GM10248 (cell line): ENCODE measurements around the gene NUFIP2.

Experiments used
- CTCF ChIA-PET: fragments of 300-600 bp; sonication (Branson Sonifier 250); formaldehyde crosslinking; extraction: SDS; loops from one replicate; lab custom pipeline; 2021; ENCODE audit warnings: antibody characterized with exemption; lab: Yijun Ruan, JAX
- POLR2A ChIA-PET: fragments of 350-650 bp; sonication (Branson Sonifier 250); formaldehyde crosslinking; extraction: SDS; loops from one replicate; lab custom pipeline; 2020; ENCODE audit warnings: antibody characterized with exemption; lab: Yijun Ruan, JAX
- DNase-seq: peaks from one replicate; pipeline ENCODE4 v3.0.0; 2012; ENCODE audit errors: extremely low spot score
- TF ChIP-seq, protein P1 (sequence below): IDR thresholded peaks from 2 replicates; pipeline ENCODE4 v1.5.1; 2012; ENCODE audit warnings: mild to moderate bottlenecking, low read depth; ENCODE audit errors: extremely low read depth, missing control alignments, control extremely low read depth

NUFIP2 gene

GRCh38 chr17:29257756-29258155 is 36.2 kb downstream of the NUFIP2 start:
- TF ChIP-seq, protein P1, sequence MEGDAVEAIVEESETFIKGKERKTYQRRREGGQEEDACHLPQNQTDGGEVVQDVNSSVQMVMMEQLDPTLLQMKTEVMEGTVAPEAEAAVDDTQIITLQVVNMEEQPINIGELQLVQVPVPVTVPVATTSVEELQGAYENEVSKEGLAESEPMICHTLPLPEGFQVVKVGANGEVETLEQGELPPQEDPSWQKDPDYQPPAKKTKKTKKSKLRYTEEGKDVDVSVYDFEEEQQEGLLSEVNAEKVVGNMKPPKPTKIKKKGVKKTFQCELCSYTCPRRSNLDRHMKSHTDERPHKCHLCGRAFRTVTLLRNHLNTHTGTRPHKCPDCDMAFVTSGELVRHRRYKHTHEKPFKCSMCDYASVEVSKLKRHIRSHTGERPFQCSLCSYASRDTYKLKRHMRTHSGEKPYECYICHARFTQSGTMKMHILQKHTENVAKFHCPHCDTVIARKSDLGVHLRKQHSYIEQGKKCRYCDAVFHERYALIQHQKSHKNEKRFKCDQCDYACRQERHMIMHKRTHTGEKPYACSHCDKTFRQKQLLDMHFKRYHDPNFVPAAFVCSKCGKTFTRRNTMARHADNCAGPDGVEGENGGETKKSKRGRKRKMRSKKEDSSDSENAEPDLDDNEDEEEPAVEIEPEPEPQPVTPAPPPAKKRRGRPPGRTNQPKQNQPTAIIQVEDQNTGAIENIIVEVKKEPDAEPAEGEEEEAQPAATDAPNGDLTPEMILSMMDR: no peak
- CTCF ChIA-PET: interaction anchor here (0.8 to 4.3 kb wide), 7 partner anchors 8 to 112 kb away, joined by 3 to 25 read pairs (median 5); partner anchors contain the start of gene MYO18A
- POLR2A ChIA-PET: no interaction called here

DNA sequence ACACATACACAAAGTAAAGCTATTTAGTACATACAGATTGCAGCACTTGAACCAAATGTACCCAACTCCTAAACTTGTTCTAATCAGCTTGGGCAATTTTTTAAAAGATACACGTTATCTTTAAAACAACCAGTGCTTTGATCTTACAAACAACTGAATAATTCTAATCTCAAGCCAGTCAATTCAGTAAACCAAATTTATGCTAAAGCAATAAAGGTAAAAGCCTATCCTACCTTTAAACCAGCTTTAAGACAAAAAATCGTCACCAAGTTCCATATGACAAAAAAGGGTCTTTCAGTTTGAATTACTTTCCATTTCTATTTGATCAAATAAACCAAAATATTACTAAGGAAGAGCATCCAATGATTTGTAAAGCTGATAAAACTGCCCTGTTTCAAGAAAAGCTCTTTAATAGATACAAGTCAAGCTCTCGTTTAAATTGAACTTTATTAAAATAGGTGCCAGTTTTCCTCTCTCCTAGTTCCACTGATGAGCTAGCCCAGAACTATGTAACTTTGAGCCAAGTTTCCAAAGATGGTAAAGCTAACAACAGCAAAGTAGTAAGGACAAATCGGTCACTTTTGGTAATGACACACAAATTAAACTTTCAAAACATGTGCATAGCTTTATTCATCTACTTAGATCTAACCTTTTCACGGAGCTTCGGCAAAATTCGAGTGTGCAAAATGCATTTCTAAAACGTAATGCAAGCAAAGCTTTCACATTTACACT is 37.0 kb downstream of the NUFIP2 start:
- ChIA-PET POLR2A (interaction anchor here (0.5 to 0.7 kb wide), 2 partner anchors 24 to 131 kb away, joined by 3 read pairs; no protein-coding TSS in a partner anchor), CTCF (interaction anchor here (0.7 to 4.3 kb wide), 7 partner anchors 15 to 280 kb away, joined by 3 to 25 read pairs (median 4); partner anchors contain the start of gene MYO18A)
- no peak for DNase-seq
- TF ChIP-seq, protein P1: no peak

More at GRCh38 chr17:29257756-29258155, 36.2 kb downstream of the NUFIP2 start:
- no peak for DNase-seq

- DNase-seq: no peak
- POLR2A ChIA-PET: no interaction called here
Observed at GRCh38 chr17:29255926-29256522, 37.9 kb downstream of the NUFIP2 start.

GRCh38 chr17:29253037-29253436 is 40.9 kb downstream of the NUFIP2 start:
- ChIA-PET POLR2A (no interaction called here), CTCF (no interaction called here)
- DNase-seq: no peak
- TF ChIP-seq, protein P1: no peak

More at GRCh38 chr17:29255926-29256522, 37.9 kb downstream of the NUFIP2 start:
- TF ChIP-seq, protein P1: no peak
- CTCF ChIA-PET: interaction anchor here (0.7 to 4.3 kb wide), 5 partner anchors 14 to 281 kb away, joined by 3 to 25 read pairs (median 4); no protein-coding TSS in a partner anchor

- DNase-seq: no peak
- POLR2A ChIA-PET: interaction anchor here (0.6 kb wide), 1 partner anchor 25 kb away, joined by 3 read pairs; no protein-coding TSS in a partner anchor
Observed at GRCh38 chr17:29252101-29252791, 41.7 kb downstream of the NUFIP2 start.

More at GRCh38 chr17:29252101-29252791, 41.7 kb downstream of the NUFIP2 start:
- CTCF ChIA-PET: interaction anchor here (0.6 to 4.6 kb wide), 8 partner anchors 9 to 130 kb away, joined by 3 to 22 read pairs (median 6); no protein-coding TSS in a partner anchor
- TF ChIP-seq, protein P1: peak; percentile 13
